Heart left ventricle (tissue), 16 donors: Measurements from ENCODE around the gene KLHL8. TPM values are rescaled to one million over a fixed set of nuclear protein-coding genes. Genes with fewer than 3 reads are reported as not detected.

Experiments
- ATAC-seq, 4 donors: fragments of 200-7000 bp; cut with Tn5 transposase; one replicate each; pipeline ENCODE4 v1.9.1; 2020 to 2022; ENCODE audit warnings: moderate library complexity in 4 of 4, mild to moderate bottlenecking in 3 of 4, moderate number of reproducible peaks in 1 of 4
- DNase-seq, 5 donors: peaks; one replicate each; pipeline ENCODE4 v3.0.0-alpha.2; 2020
- H3K27ac ChIP-seq, 12 donors: fragments of 200-600 bp; sonication (generic) in 4 of 12; one replicate each; pipeline versions ENCODE4 v1.5.0 to v1.8.0; 2016 to 2022; ENCODE audit warnings: mild to moderate bottlenecking in 2 of 12
- H3K27me3 ChIP-seq, 9 donors: fragments of 200-600 bp; sonication (generic) in 2 of 9; one replicate each; pipeline versions ENCODE4 v1.5.1 to v1.8.0; 2016 to 2022; ENCODE audit warnings: mild to moderate bottlenecking in 3 of 9
- H3K36me3 ChIP-seq, 9 donors: fragments of 200-600 bp; sonication (generic) in 2 of 9; one replicate each; pipeline versions ENCODE4 v1.5.0 to v1.8.0; 2018 to 2022; ENCODE audit warnings: mild to moderate bottlenecking in 2 of 9
- H3K4me1 ChIP-seq, 12 donors: fragments of 200-600 bp; sonication (generic) in 4 of 12; one replicate each; pipeline versions ENCODE4 v1.5.0 to v1.8.0; 2016 to 2022; ENCODE audit warnings: mild to moderate bottlenecking in 3 of 12
- H3K4me3 ChIP-seq, 12 donors: fragments of 200-600 bp; sonication (generic) in 4 of 12; one replicate each; pipeline versions ENCODE4 v1.5.0 to v1.8.0; 2017 to 2022; ENCODE audit warnings: mild to moderate bottlenecking in 9 of 12, moderate library complexity in 4 of 12
- H3K9me3 ChIP-seq, 12 donors: fragments of 200-600 bp; sonication (generic) in 4 of 12; one replicate each; pipeline versions ENCODE4 v1.5.0 to v1.8.0; 2016 to 2022; ENCODE audit warnings: mild to moderate bottlenecking in 1 of 12
- POLR2A ChIP-seq, 2 donors: fragments of 450-650 bp; IDR thresholded peaks; one replicate each; pipeline ENCODE4 v1.6.1; 2017; ENCODE audit warnings: antibody characterized with exemption in 2 of 2, mild to moderate bottlenecking in 2 of 2, moderate library complexity in 2 of 2
- WGBS, 4 donors: extraction: QIAGEN DNeasy Blood & Tissue Kit in 2 of 4; methylation state at CpG; one replicate each; pipeline versions ENCODE4 v1.1.5 to v1.1.7; 2013 to 2018; 5-methylcytosine and 5-hydroxymethylcytosine counted together
- intact Hi-C, 10 donors: fragments of 100-400 bp; cut with DNase I; formaldehyde crosslinking; loops; one replicate each; pipeline versions ENCODE4 v1.11.1 to v1.14.2; 2022
- polyA plus RNA-seq, 2 donors: library from polyadenylated mRNA; stranded (reverse); fragments of 200-250 nt; gene quantifications; one replicate each; pipeline ENCODE4 v1.2.3, GENCODE V29; 2013
- total RNA-seq, 9 donors: library from RNA; depleted of rRNA in 2 of 9; stranded (reverse); fragments of >200 nt in 2 of 9; fragmentation: NEBNext Ultra II Directional in 3 of 9; extraction: Animal tissue kit (Norgen Biotek cat#: 25700) in 3 of 9; gene quantifications; one replicate each; pipeline versions ENCODE4 v1.1.0 to v1.2.4, GENCODE V29; 2016 to 2023
- TF ChIP-seq, protein P1 (sequence below), 12 donors: fragments of 200-600 bp; sonication (generic) in 4 of 12; IDR thresholded peaks; one replicate each; pipeline versions ENCODE4 v1.5.0 to v1.8.0; 2018 to 2022; ENCODE audit warnings: antibody characterized with exemption in 12 of 12, mild to moderate bottlenecking in 5 of 12
- donor health status: ischemic (EF 13 %, LVEDD 7.1; RV severe dilation, severe dysfunction).
- donor health status: healthy with polysubstance abuse.
- donor health status: DM: no; HTN: yes; CAD: no.
- donor health status: DM: no; HTN: no; CAD: no.
- donor health status: ischemic (EF 25% LVEDD 6.9; RV normal size, moderate dysfunction).
- donor health status: ischemic (EF 25% LVEDD 5.7; RV mildly dilated, moderate dysfunction).
- donor health status: healthy.
- donor health status: DM: yes; HTN: yes; CAD: no.
- donor health status: ischemic (EF 35%, LVEDD 5.7; RV mildly dilated, moderate dysfunction).
- donor health status: nonischemic (EF 11% LVEDD 7.7; RV severe dilation, severe dysfunction).
- donor health status: DM: yes; HTN: yes; CAD: no.
- donor health status: PGD.
- donor health status: ischemic (EF 29% LVEDD 5.4; RV normal size, mild dysfunction).
- donor health status: nonischemic (EF 23%, LVEDD 6.1; RV moderate dilation, normal function).

Gene KLHL8
- total and polyA plus RNA-seq, 11 donors: 2.9 to 14.7 (median 10.1) TPM

DNA sequence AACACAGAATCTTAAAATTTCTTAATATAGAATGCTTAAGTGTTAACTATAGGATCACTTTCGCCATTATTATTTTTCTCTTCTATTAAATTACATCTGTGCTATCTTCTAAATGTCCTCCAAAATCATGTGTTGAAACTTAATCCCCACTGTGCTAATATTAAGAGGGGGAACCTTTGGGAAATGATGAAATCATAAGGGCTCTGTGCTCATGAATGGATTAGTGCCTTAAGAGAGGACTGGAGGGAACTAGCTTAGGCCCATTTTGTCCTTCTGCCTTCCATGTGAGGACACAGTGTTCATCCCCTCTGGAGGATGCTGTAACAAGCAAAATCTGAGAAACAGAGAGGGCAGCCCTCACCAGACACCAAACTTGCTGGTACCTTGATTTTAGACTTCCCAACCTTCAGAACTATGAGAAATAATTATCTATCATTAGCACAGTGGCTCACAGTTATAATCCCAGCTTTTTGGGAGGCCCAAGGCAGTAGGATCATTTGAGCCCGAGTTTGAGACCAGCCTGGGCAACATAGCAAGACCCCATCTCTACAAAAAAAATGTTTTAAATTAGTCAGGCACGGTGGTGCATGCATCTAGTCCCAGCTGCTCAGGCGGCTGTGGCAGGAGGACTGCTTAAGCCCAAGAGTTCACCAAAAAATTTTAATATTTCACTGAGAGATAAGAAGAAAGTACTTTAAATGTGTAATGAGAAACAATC lies 26.3 kb downstream of the KLHL8 start:
- no peak for DNase-seq
- no peak for ATAC-seq
- WGBS, 4 donors: 91 to 97% (median 96%) methylated on average over 4 of the region's 4 CpGs

DNA sequence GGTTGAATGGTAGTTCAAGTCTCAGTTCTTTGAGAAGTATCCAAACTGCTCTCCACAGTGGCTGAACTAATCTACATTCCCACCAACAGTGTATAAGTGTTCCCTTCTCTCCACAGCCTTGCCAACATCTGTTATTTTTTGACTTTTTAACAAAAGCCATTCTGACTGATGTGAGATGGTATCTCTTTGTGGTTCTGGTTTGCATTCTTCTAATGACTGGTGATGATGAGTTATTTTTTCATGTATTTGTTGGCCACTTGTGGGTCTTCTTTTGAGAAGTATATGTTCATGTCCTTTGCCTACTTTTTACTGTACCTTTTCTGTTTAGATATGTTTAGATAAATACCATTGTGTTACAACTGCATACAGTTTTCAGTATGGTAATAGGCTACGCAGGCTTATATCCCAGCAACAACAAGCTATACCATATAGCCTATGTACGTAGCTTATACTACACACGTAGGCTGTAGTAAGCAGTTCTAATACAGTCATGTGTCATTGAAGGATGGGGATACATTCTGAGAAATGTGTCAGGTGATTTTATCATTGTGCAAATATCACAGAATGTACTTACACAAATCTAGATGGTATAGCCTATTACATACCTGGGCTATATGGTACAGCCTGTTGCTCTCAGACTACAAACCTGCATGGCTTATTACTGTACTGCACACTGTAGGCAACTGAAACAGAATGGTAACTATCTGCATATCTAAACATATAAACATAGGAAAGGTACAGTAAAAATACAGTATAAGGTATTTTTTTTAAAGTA lies 28.1 kb downstream of the KLHL8 start:
- peaks cover 0 to 2% (median 0%) of the 10 kb centered on the region in 9 donors for H3K36me3 ChIP-seq
- no peaks in the 10 kb centered on the region for H3K9me3 ChIP-seq
- H3K27me3 ChIP-seq: no peaks in the 10 kb centered on the region
- H3K27ac ChIP-seq: no peak overlapping the region
- H3K4me3 ChIP-seq: no peak overlapping the region
- no peaks in the 10 kb centered on the region for H3K4me1 ChIP-seq
- TF ChIP-seq, protein P1, sequence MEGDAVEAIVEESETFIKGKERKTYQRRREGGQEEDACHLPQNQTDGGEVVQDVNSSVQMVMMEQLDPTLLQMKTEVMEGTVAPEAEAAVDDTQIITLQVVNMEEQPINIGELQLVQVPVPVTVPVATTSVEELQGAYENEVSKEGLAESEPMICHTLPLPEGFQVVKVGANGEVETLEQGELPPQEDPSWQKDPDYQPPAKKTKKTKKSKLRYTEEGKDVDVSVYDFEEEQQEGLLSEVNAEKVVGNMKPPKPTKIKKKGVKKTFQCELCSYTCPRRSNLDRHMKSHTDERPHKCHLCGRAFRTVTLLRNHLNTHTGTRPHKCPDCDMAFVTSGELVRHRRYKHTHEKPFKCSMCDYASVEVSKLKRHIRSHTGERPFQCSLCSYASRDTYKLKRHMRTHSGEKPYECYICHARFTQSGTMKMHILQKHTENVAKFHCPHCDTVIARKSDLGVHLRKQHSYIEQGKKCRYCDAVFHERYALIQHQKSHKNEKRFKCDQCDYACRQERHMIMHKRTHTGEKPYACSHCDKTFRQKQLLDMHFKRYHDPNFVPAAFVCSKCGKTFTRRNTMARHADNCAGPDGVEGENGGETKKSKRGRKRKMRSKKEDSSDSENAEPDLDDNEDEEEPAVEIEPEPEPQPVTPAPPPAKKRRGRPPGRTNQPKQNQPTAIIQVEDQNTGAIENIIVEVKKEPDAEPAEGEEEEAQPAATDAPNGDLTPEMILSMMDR (IDR thresholded peaks at IDR 0.05): no peak
- TF ChIP-seq POLR2A (IDR thresholded peaks at IDR 0.05): no peak
- intact Hi-C loops: no loop called here
- ATAC-seq (no peak), DNase-seq (no peak)
- WGBS, 4 donors: 98 to 99% (median 98%) methylated on average over 3 of the region's 3 CpGs

More for the DNA sequence above, 26.3 kb downstream of the KLHL8 start:
- TF ChIP-seq, protein P1 (IDR thresholded peaks at IDR 0.05): no peak
- TF ChIP-seq POLR2A (IDR thresholded peaks at IDR 0.05): no peak
- no peaks in the 10 kb centered on the region for H3K9me3 ChIP-seq
- H3K4me1 ChIP-seq: no peaks in the 10 kb centered on the region
- no peaks in the 10 kb centered on the region for H3K27me3 ChIP-seq
- H3K27ac ChIP-seq: no peak overlapping the region
- no peak overlapping the region for H3K4me3 ChIP-seq
- intact Hi-C loops: no loop called here
- H3K36me3 ChIP-seq: peaks cover 0 to 2% (median 0%) of the 10 kb centered on the region in 9 donors

DNA sequence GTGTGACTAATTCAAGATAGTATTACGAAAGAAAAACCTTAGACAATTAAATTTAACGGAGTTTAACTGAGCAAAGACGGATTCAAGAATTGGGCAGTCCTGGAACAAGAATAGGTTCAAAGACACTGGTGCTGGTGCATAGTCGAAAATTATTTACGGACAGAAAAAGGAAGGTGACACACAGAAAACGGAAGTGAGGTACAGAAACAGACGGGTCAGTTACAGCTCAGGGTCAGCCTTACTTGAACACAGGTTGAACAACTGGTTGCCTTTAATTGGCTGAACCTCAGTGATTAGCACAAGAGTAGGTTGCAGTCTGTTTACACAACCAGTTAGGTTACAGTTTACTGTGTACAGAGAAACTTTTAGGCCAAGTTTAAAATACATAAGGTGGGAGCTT lies 31.5 kb downstream of the KLHL8 start:
- H3K27ac ChIP-seq: no peak overlapping the region
- intact Hi-C loops: no loop called here
- 93 to 98% (median 96%) methylated on average over 7 of the region's 7 CpGs for WGBS, 4 donors
- peaks cover 0 to 2% (median 0%) of the 10 kb centered on the region in 9 donors for H3K36me3 ChIP-seq
- ATAC-seq (no peak), DNase-seq (no peak)
- no peaks in the 10 kb centered on the region for H3K27me3 ChIP-seq
- H3K9me3 ChIP-seq: no peaks in the 10 kb centered on the region
- no peaks in the 10 kb centered on the region for H3K4me1 ChIP-seq
- TF ChIP-seq POLR2A (IDR thresholded peaks at IDR 0.05): no peak
- TF ChIP-seq, protein P1 (IDR thresholded peaks at IDR 0.05): no peak
- no peak overlapping the region for H3K4me3 ChIP-seq

DNA sequence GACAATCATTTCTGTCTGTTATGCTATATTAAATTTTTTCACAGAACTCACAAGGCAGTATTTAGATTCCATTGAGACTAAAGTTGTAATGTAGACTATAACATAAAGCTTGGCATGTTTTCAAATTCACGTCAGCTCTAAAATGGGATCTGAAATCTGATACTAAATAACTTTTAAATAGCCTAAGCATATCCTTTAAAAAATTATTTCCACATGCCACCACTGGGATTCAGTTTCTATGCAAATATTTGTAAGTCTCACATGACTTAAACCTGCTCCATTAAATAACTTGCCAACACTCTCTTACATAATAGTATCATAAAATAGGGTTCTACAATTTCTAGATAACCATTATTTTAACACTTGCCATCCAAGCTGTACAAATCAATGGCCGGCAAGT lies 32.4 kb downstream of the KLHL8 start:
- no peak overlapping the region for H3K27ac ChIP-seq
- no peaks in the 10 kb centered on the region for H3K27me3 ChIP-seq
- intact Hi-C loops: no loop called here
- ATAC-seq (no peak), DNase-seq (no peak)
- no peaks in the 10 kb centered on the region for H3K4me1 ChIP-seq
- H3K9me3 ChIP-seq: no peaks in the 10 kb centered on the region
- peaks cover 0 to 2% (median 0%) of the 10 kb centered on the region in 9 donors for H3K36me3 ChIP-seq
- TF ChIP-seq, protein P1 (IDR thresholded peaks at IDR 0.05): no peak
- no peak for TF ChIP-seq POLR2A (IDR thresholded peaks at IDR 0.05)
- WGBS, 4 donors: 67 to 70% (median 68%) methylated on average over 2 of the region's 2 CpGs
- no peak overlapping the region for H3K4me3 ChIP-seq
